GM12875 (cell line): ENCODE measurements around the gene LYSMD4.

Source experiments
- H3K4me3 ChIP-seq: one replicate; pipeline ENCODE4 v1.5.1; 2011; ENCODE audit warnings: low read depth, low read length, control low read depth
- CTCF ChIP-seq: IDR thresholded peaks from 2 replicates; pipeline ENCODE4 v1.5.1; 2011; ENCODE audit warnings: low read depth, mild to moderate bottlenecking, control low read depth, inconsistent platforms, low read length, moderate library complexity, borderline replicate concordance; ENCODE audit not compliant: insufficient read depth

Gene LYSMD4

GRCh38 chr15:99717161-99718009 is 15.9 kb downstream of the LYSMD4 start:
- TF ChIP-seq CTCF: no peak
- no peak overlapping the region for H3K4me3 ChIP-seq

GRCh38 chr15:99716540-99717095 is 16.6 kb downstream of the LYSMD4 start:
- no peak for TF ChIP-seq CTCF
- H3K4me3 ChIP-seq: no peak overlapping the region

GRCh38 chr15:99712415-99712814 is 20.8 kb downstream of the LYSMD4 start:
- no peak overlapping the region for H3K4me3 ChIP-seq
- TF ChIP-seq CTCF: no peak

- no peak overlapping the region for H3K4me3 ChIP-seq
- no peak for TF ChIP-seq CTCF
Measured at GRCh38 chr15:99711625-99712024, 21.6 kb downstream of the LYSMD4 start.

- no peak overlapping the region for H3K4me3 ChIP-seq
- TF ChIP-seq CTCF: no peak
Measured at GRCh38 chr15:99709243-99709986, 23.8 kb downstream of the LYSMD4 start.

GRCh38 chr15:99708563-99708962 is 24.7 kb downstream of the LYSMD4 start:
- no peak for TF ChIP-seq CTCF
- H3K4me3 ChIP-seq: no peak overlapping the region
